SK-N-SH treated with all-trans-retinoic acid at 6 μM for 48 hours (cell line): ENCODE data around the gene LRP5.

Experiments
- OSR1 ChIP-seq: fragments of 250-450 bp; sonication (Bioruptor Pico); IDR thresholded peaks from 2 replicates; pipeline ENCODE4 v1.8.0; 2022; ENCODE audit warnings: moderate library complexity, mild to moderate bottlenecking, inconsistent platforms
- PATZ1 ChIP-seq: fragments of 250-450 bp; sonication (Bioruptor Pico); IDR thresholded peaks from 2 replicates; pipeline ENCODE4 v1.8.0; 2020; ENCODE audit warnings: mild to moderate bottlenecking, moderate library complexity, borderline replicate concordance
- POU6F1 ChIP-seq: fragments of 250-450 bp; sonication (Bioruptor Pico); IDR thresholded peaks from 2 replicates; pipeline ENCODE4 v1.8.0; 2021; ENCODE audit warnings: low read depth, mild to moderate bottlenecking, moderate library complexity, borderline replicate concordance
- RARB ChIP-seq: fragments of 250-450 bp; sonication (Bioruptor Pico); IDR thresholded peaks from 2 replicates; pipeline ENCODE4 v1.8.0; 2021; ENCODE audit warnings: mild to moderate bottlenecking, moderate library complexity
- ZC3H10 ChIP-seq: fragments of 250-450 bp; sonication (Bioruptor Pico); IDR thresholded peaks from 2 replicates; pipeline ENCODE4 v1.5.1; 2021; ENCODE audit warnings: mild to moderate bottlenecking, moderate library complexity
- ZFP30 ChIP-seq: fragments of 450-650 bp; formaldehyde crosslinking; IDR thresholded peaks from 2 replicates; pipeline ENCODE4 v1.5.0; 2022; ENCODE audit warnings: mild to moderate bottlenecking, moderate library complexity

GRCh38 chr11:68396516-68396915 is 84.1 kb downstream of the LRP5 start:
- TF ChIP-seq ZFP30 (CRISPR knock-in tag) (no peak), ZC3H10 (CRISPR knock-in tag) (no peak), RARB (CRISPR knock-in tag) (no peak), OSR1 (no peak), POU6F1 (CRISPR knock-in tag) (no peak), PATZ1 (CRISPR knock-in tag) (no peak)
